ENCODE measurements around the gene HELQ. TPM values are rescaled to one million over a fixed set of nuclear protein-coding genes. Genes with fewer than 3 reads are reported as not detected.

The HELQ gene
- total and polyA plus RNA-seq, 7 donors, result 7.4 to 20.9 (median 17.2) TPM

DNA sequence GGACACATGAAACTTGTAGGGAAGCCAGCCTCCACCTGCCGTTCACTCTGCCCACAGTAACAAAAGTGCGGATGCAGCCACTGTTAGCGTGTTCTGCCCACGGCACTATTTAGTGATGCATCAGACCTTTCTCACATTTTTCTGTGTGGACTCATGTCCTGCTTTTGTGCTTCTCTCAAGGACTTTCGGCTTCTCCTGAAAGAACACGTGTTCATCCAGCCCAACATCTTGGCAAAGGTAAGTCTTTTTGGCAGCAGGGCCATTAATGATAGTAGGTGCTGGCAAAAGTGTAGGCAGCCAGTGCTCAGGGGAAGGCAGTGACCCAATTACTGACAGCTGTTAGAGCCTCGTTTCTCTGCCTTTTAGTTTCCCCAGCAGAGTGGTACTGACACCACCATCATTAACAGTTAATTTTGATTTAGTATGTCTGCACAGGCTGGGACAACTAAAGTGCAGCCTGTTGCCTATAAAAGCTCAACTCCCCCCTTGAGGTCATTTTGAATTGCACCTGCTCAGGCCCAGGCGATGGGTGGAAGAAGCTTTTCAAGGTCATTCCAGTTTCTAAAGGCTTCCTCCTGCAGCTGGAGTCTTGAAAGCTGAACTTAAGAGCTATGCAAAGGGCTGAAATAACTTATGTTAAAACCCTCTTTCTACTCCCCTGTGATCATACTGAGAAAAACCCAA is 66.4 kb downstream of the HELQ start:
- Histone ChIP-seq H3K27me3 (ENCODE audit: insufficient read depth in 3 of 3, low read length in 2 of 3) (no peaks in the 10 kb centered on the region), H3K4me3 (no peak overlapping the region), H3K4me1 (peaks cover 13% of the 10 kb centered on the region), H3K27ac (peak overlapping the region; percentile 66), H3K9me3 (no peaks in the 10 kb centered on the region), H3K36me3 (ENCODE audit: insufficient read depth in 1 of 2, low read depth in 1 of 2) (no peaks in the 10 kb centered on the region)
- DNase-seq, result no peak
- WGBS, 3 donors, result 37 to 55% (median 40%) methylated on average over 8 of the region's 8 CpGs
- intact Hi-C loops (cut with DNase I), result no loop called here
- TF ChIP-seq, protein P1, sequence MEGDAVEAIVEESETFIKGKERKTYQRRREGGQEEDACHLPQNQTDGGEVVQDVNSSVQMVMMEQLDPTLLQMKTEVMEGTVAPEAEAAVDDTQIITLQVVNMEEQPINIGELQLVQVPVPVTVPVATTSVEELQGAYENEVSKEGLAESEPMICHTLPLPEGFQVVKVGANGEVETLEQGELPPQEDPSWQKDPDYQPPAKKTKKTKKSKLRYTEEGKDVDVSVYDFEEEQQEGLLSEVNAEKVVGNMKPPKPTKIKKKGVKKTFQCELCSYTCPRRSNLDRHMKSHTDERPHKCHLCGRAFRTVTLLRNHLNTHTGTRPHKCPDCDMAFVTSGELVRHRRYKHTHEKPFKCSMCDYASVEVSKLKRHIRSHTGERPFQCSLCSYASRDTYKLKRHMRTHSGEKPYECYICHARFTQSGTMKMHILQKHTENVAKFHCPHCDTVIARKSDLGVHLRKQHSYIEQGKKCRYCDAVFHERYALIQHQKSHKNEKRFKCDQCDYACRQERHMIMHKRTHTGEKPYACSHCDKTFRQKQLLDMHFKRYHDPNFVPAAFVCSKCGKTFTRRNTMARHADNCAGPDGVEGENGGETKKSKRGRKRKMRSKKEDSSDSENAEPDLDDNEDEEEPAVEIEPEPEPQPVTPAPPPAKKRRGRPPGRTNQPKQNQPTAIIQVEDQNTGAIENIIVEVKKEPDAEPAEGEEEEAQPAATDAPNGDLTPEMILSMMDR (IDR thresholded peaks at IDR 0.05), result no peak
- peak; percentile 53 to 70 (median 66) for ATAC-seq

DNA sequence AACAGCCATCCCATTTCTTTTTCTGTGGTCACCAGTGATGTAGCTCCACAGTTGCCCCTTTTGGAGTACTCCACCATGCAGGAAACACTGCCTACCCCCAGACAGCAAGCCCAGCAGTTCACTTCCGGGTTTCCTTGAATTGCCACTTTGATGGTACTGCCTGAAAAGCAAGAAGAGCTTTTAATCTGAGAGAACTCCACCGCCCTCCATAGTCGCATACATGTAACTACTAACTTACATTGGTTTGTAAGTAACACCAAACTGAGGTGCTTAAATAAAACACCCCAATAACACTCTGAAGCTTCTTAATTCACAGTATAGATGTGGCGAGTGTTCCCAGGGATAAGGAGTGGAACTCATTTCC is 67.3 kb downstream of the HELQ start:
- Histone ChIP-seq H3K4me1 (peaks cover 13% of the 10 kb centered on the region), H3K36me3 (ENCODE audit: insufficient read depth in 1 of 2, low read depth in 1 of 2) (no peaks in the 10 kb centered on the region), H3K27ac (no peak overlapping the region), H3K27me3 (ENCODE audit: insufficient read depth in 3 of 3, low read length in 2 of 3) (no peaks in the 10 kb centered on the region), H3K4me3 (no peak overlapping the region), H3K9me3 (no peaks in the 10 kb centered on the region)
- ATAC-seq (no peak), DNase-seq (no peak)
- TF ChIP-seq, protein P1 (IDR thresholded peaks at IDR 0.05), result no peak
- WGBS, 3 donors, result 79 to 83% (median 83%) methylated on average over 4 of the region's 4 CpGs
- intact Hi-C loops (cut with DNase I), result no loop called here

DNA sequence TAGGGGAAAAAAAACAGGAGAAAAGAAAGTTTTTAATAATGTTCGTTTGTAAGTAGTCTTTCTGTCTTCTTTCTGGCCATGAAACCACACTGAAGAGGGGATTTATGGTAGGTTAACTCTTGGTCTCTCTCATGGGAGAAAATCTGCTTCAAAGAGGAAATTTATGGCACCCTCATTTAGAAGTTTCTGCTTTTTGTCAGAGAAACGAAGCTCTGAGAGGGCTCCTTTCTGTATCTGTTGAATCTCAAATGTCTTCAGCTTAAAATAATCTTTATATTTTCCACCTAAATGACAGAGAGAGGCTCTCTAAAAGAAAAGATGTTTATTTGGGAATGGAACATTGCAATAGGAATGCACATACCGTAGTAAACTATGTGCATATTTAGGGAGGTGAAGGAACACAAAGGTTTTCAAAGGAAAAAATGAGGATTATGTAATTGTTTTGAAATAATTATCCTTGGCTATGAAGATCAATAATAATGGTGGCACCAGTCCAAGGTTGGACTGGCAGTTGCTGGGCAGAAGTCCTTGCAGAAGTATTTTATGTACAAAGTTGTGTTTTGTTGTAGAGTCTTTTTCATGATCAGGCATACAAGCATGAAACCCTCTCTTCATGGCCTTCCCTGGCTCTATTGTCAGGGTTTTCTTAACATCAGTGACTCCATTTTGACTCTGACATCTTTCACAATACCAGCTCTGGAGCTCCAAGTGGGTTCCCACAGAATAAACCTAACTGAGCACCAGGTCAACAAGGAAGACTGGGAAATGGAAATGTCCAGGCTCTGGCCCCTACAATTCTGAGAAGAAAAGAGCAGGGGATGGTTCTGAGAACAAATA is 67.9 kb downstream of the HELQ start:
- TF ChIP-seq, protein P1 (IDR thresholded peaks at IDR 0.05), result no peak
- WGBS, 3 donors, result 50 to 64% (median 59%) methylated on average over 3 of the region's 3 CpGs
- Histone ChIP-seq H3K27ac (no peak overlapping the region), H3K27me3 (ENCODE audit: insufficient read depth in 3 of 3, low read length in 2 of 3) (no peaks in the 10 kb centered on the region), H3K4me3 (no peak overlapping the region), H3K9me3 (no peaks in the 10 kb centered on the region), H3K36me3 (ENCODE audit: insufficient read depth in 1 of 2, low read depth in 1 of 2) (no peaks in the 10 kb centered on the region), H3K4me1 (peaks cover 13% of the 10 kb centered on the region)
- intact Hi-C loops (cut with DNase I), result no loop called here
- DNase-seq, result no peak
- no peak for ATAC-seq

DNA sequence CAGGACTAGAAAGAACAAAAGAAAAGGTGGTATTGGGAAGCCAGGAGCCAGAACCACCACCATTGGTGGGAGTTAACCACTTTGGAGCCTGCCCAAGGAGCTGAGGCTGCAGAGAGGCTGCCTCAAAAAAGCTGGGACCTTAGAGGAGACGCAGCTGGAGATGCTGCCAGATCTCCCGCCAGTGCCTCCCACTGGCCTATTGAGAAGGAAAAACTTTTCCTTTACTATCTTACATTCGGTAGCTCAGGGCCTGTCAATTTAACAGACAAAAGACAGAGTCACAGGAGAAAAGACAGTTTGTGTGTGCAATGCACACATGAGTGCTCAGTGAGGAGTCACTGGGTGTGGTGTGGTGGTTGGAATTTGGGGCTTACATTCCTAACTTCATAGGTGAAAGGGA is 68.6 kb downstream of the HELQ start:
- H3K4me3 ChIP-seq, result no peak overlapping the region
- WGBS, 3 donors, result 68 to 78% (median 71%) methylated on average over 3 of the region's 3 CpGs
- H3K9me3 ChIP-seq, result no peaks in the 10 kb centered on the region
- H3K27me3 ChIP-seq (ENCODE audit: insufficient read depth in 3 of 3, low read length in 2 of 3), result no peaks in the 10 kb centered on the region
- H3K4me1 ChIP-seq, result peaks cover 13% of the 10 kb centered on the region
- TF ChIP-seq, protein P1 (IDR thresholded peaks at IDR 0.05), result no peak
- H3K27ac ChIP-seq, result no peak overlapping the region
- DNase-seq (no peak), ATAC-seq (no peak)
- intact Hi-C loops (cut with DNase I), result no loop called here
- no peaks in the 10 kb centered on the region for H3K36me3 ChIP-seq (ENCODE audit: insufficient read depth in 1 of 2, low read depth in 1 of 2)
